ENCODE measurements around the gene RGL4. TPM values are rescaled to one million over a fixed set of nuclear protein-coding genes. Genes with fewer than 3 reads are reported as not detected.
A peak's percentile ranks its signal among the peaks of the same experiment; 100 is the strongest.
"Not testable (repeated sequence)": the region's sequence is repeated elsewhere in the genome, so short reads cannot be mapped to it uniquely, and the experiment has no call there.

RGL4 gene
- total RNA-seq (10 to 100 TPM; 12.3 to 15.2 TPM), polyA plus RNA-seq (100 to 1,000 TPM in 2 of 3 donors, 10 to 100 TPM in 1; 90.7 to 115 (median 110) TPM), total RNA-seq (4.9 to 32.0 (median 12.0) reads per million in 6 experiments)

- no peaks in the 10 kb centered on the region for H3K27me3 Mint-ChIP-seq
- no peak for DNase-seq
- no peak within 1 kb of the TSS for H3K4me3 Mint-ChIP-seq
- peaks cover 0 to 15% (median 4%) of the 10 kb centered on the region in 3 donors for H3K36me3 Mint-ChIP-seq
- no peaks in the 10 kb centered on the region for H3K9me3 Mint-ChIP-seq
- POLR2A ChIA-PET, result no interaction called here
- H3K4me1 Mint-ChIP-seq, result peaks cover 23 to 41% (median 31%) of the 10 kb centered on the region in 4 donors
- H3K27ac Mint-ChIP-seq, result peak within 1 kb of the TSS in 9 of 10 donors; percentile 14 to 83 (median 57)
- ATAC-seq, result no peak
Measured at GRCh38 chr22:23690713-23691112, at the start of gene RGL4. Gene RGL4, plus strand, starts transcription at chr22:23691013. Its CDS starts 1,018 bp downstream, at chr22:23692031.

- H3K27ac Mint-ChIP-seq, H3K4me3 Mint-ChIP-seq, H3K27me3 Mint-ChIP-seq, H3K9me3 Mint-ChIP-seq, H3K4me1 Mint-ChIP-seq, POLR2A ChIA-PET, ATAC-seq, DNase-seq, H3K36me3 Mint-ChIP-seq: not testable (repeated sequence)
Measured at GRCh38 chr22:23646526-23646925, 44.3 kb upstream of the RGL4 start.

GRCh38 chr22:23649071-23649501, 41.7 kb upstream of the RGL4 start:
- H3K27me3 Mint-ChIP-seq, result no peaks in the 10 kb centered on the region
- H3K4me3 Mint-ChIP-seq, result no peak overlapping the region

GRCh38 chr22:23651676-23652075, 39.1 kb upstream of the RGL4 start:
- no peaks in the 10 kb centered on the region for H3K27me3 Mint-ChIP-seq
- DNase-seq, result no peak
- H3K4me1 Mint-ChIP-seq, result peaks cover 0 to 4% (median 0%) of the 10 kb centered on the region in 4 donors
- no peaks in the 10 kb centered on the region for H3K9me3 Mint-ChIP-seq
- no peak overlapping the region for H3K4me3 Mint-ChIP-seq
- POLR2A ChIA-PET, result interaction anchor here (1.7 kb wide), 1 partner anchor 45 kb away, joined by 4 read pairs; no protein-coding TSS in a partner anchor
- H3K27ac Mint-ChIP-seq, result peak overlapping the region in 1 of 10 donors; percentile 56
- peaks cover 0 to 13% (median 0%) of the 10 kb centered on the region in 3 donors for H3K36me3 Mint-ChIP-seq
- ATAC-seq, result no peak

More at GRCh38 chr22:23649071-23649501, 41.7 kb upstream of the RGL4 start:
- Mint-ChIP-seq H3K27ac (no peak overlapping the region), H3K36me3 (peaks cover 0 to 10% (median 0%) of the 10 kb centered on the region in 3 donors), H3K4me1 (peaks cover 0 to 5% (median 0%) of the 10 kb centered on the region in 4 donors), H3K9me3 (no peaks in the 10 kb centered on the region)
- ATAC-seq (no peak), DNase-seq (no peak)
- POLR2A ChIA-PET, result interaction anchor here (0.6 kb wide), 1 partner anchor 166 kb away, joined by 3 read pairs; no protein-coding TSS in a partner anchor

GRCh38 chr22:23652286-23652685, 38.5 kb upstream of the RGL4 start:
- no peak overlapping the region for H3K4me3 Mint-ChIP-seq
- no peaks in the 10 kb centered on the region for H3K9me3 Mint-ChIP-seq
- no peaks in the 10 kb centered on the region for H3K27me3 Mint-ChIP-seq
- peak overlapping the region in 1 of 10 donors; percentile 6 for H3K27ac Mint-ChIP-seq
- POLR2A ChIA-PET, result interaction anchor here (1.7 kb wide), 1 partner anchor 44 kb away, joined by 4 read pairs; no protein-coding TSS in a partner anchor
- H3K4me1 Mint-ChIP-seq, result peaks cover 0 to 4% (median 0%) of the 10 kb centered on the region in 4 donors
- ATAC-seq (no peak), DNase-seq (no peak)
- H3K36me3 Mint-ChIP-seq, result peaks cover 0 to 15% (median 0%) of the 10 kb centered on the region in 3 donors

- Mint-ChIP-seq H3K36me3 (peaks cover 0 to 18% (median 0%) of the 10 kb centered on the region in 3 donors), H3K4me1 (peaks cover 0 to 4% (median 0%) of the 10 kb centered on the region in 4 donors), H3K9me3 (no peaks in the 10 kb centered on the region), H3K27me3 (no peaks in the 10 kb centered on the region), H3K4me3 (no peak overlapping the region), H3K27ac (peak overlapping the region in 1 of 10 donors; percentile 83)
- no peak for DNase-seq
- ATAC-seq, result no peak
- POLR2A ChIA-PET, result no interaction called here
Measured at GRCh38 chr22:23652711-23653110, 38.1 kb upstream of the RGL4 start.

- POLR2A ChIA-PET, result interaction anchor here (0.5 to 0.6 kb wide), 2 partner anchors 8 to 111 kb away, joined by 3 to 5 read pairs; no protein-coding TSS in a partner anchor
Measured at GRCh38 chr22:23655891-23656475, 34.8 kb upstream of the RGL4 start.

GRCh38 chr22:23657727-23658126, 33.1 kb upstream of the RGL4 start:
- H3K4me1 Mint-ChIP-seq, result peaks cover 0 to 3% (median 2%) of the 10 kb centered on the region in 4 donors

More at GRCh38 chr22:23655891-23656475, 34.8 kb upstream of the RGL4 start:
- no peak for ATAC-seq
- H3K27ac Mint-ChIP-seq, result peak overlapping the region in 2 of 10 donors; percentile 45 to 51
- peaks cover 0 to 4% (median 0%) of the 10 kb centered on the region in 4 donors for H3K4me1 Mint-ChIP-seq
- DNase-seq, result no peak
- H3K36me3 Mint-ChIP-seq, result peaks cover 4 to 43% (median 10%) of the 10 kb centered on the region in 3 donors
- no peaks in the 10 kb centered on the region for H3K27me3 Mint-ChIP-seq
- no peaks in the 10 kb centered on the region for H3K9me3 Mint-ChIP-seq
- H3K4me3 Mint-ChIP-seq, result no peak overlapping the region

GRCh38 chr22:23660381-23660780, 30.4 kb upstream of the RGL4 start:
- POLR2A ChIA-PET, ATAC-seq, H3K27me3 Mint-ChIP-seq, H3K4me1 Mint-ChIP-seq, DNase-seq, H3K4me3 Mint-ChIP-seq, H3K27ac Mint-ChIP-seq, H3K9me3 Mint-ChIP-seq: not testable (repeated sequence)
- H3K36me3 Mint-ChIP-seq, result peaks cover 8 to 69% (median 35%) of the 10 kb centered on the region in 3 donors

More at GRCh38 chr22:23657727-23658126, 33.1 kb upstream of the RGL4 start:
- H3K4me3 Mint-ChIP-seq, result no peak overlapping the region
- no peak for ATAC-seq
- no peaks in the 10 kb centered on the region for H3K9me3 Mint-ChIP-seq
- H3K27me3 Mint-ChIP-seq, result no peaks in the 10 kb centered on the region
- peak overlapping the region in 2 of 10 donors; percentile 34 to 79 for H3K27ac Mint-ChIP-seq
- POLR2A ChIA-PET, result no interaction called here
- peaks cover 4 to 49% (median 20%) of the 10 kb centered on the region in 3 donors for H3K36me3 Mint-ChIP-seq
- no peak for DNase-seq

GRCh38 chr22:23670378-23671295, 20.2 kb upstream of the RGL4 start:
- POLR2A ChIA-PET, result no interaction called here
- peaks cover 4 to 15% (median 10%) of the 10 kb centered on the region in 4 donors for H3K4me1 Mint-ChIP-seq

GRCh38 chr22:23671387-23671786, 19.4 kb upstream of the RGL4 start:
- peaks cover 4 to 23% (median 9%) of the 10 kb centered on the region in 4 donors for H3K4me1 Mint-ChIP-seq
- H3K27ac Mint-ChIP-seq, POLR2A ChIA-PET, ATAC-seq, DNase-seq, H3K4me3 Mint-ChIP-seq, H3K27me3 Mint-ChIP-seq, H3K9me3 Mint-ChIP-seq, H3K36me3 Mint-ChIP-seq: not testable (repeated sequence)

More at GRCh38 chr22:23670378-23671295, 20.2 kb upstream of the RGL4 start:
- no peak for ATAC-seq
- Mint-ChIP-seq H3K9me3 (no peaks in the 10 kb centered on the region), H3K27me3 (no peaks in the 10 kb centered on the region), H3K27ac (no peak overlapping the region), H3K4me3 (no peak overlapping the region), H3K36me3 (peaks cover 0 to 14% (median 3%) of the 10 kb centered on the region in 3 donors)
- peak in 1 of 10 donors; percentile 37 for DNase-seq

- POLR2A ChIA-PET, result not testable (repeated sequence)
Measured at GRCh38 chr22:23672307-23673049, 18.3 kb upstream of the RGL4 start.

More at GRCh38 chr22:23672307-23673049, 18.3 kb upstream of the RGL4 start:
- not testable (repeated sequence) for H3K27me3 Mint-ChIP-seq, H3K9me3 Mint-ChIP-seq, H3K4me3 Mint-ChIP-seq, H3K36me3 Mint-ChIP-seq
- DNase-seq (peak in 1 of 10 donors; percentile 31), ATAC-seq (peak in 1 of 2 donors; percentile 50)
- Mint-ChIP-seq H3K4me1 (peaks cover 4 to 27% (median 12%) of the 10 kb centered on the region in 4 donors), H3K27ac (peak overlapping the region in 6 of 10 donors; percentile 16 to 75 (median 55))

Measured in naive thymus-derived CD8-positive, alpha-beta T cell (primary cell).